Measurements from ENCODE around the gene CDC34. TPM values are rescaled to one million over a fixed set of nuclear protein-coding genes. Genes with fewer than 3 reads are reported as not detected.

CDC34 gene
- total and polyA plus RNA-seq, 9 of the 15 experiments (the other 6 are each of a cell fraction or from before 2014, with no cell fraction given): 0.80 to 203 (median 65.5) TPM

DNA sequence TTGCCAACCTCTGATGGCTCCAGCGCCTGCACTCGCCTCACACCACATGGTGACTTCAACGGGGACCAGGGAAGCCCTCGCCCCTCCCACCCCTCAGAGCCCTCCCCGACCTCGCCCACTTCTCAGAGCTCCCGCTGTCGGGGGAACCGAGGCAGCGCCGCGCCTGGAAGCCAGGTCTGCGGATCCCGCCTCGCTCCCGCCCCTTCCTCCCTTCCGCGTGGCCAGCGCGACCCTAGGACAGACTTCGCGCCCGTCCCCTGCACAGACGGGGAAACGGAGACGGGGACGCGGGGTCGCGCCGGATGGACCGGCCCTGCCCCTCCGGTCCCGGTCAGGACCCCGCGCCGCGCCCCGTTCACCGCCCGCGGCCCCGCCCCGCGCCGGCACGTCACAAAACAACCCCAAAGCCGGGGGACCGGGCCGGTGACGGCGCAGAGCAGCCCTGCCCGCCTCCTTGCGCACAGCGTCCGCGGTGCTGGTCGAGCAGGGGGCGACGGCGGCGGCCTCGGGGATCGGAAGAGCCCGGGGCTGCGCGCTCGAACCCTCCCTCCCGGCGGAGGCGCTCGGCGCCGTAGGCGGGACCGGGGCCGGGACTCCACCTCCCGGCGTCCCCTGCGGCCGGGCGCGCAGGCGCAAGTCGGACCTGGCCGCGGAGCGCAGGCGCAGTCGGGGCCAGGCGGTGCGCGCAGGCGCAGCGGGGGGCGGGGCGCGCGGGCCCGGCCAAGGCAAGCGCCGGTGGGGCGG is 379 bp upstream of the CDC34 start (continued):
- TF ChIP-seq, protein P1, sequence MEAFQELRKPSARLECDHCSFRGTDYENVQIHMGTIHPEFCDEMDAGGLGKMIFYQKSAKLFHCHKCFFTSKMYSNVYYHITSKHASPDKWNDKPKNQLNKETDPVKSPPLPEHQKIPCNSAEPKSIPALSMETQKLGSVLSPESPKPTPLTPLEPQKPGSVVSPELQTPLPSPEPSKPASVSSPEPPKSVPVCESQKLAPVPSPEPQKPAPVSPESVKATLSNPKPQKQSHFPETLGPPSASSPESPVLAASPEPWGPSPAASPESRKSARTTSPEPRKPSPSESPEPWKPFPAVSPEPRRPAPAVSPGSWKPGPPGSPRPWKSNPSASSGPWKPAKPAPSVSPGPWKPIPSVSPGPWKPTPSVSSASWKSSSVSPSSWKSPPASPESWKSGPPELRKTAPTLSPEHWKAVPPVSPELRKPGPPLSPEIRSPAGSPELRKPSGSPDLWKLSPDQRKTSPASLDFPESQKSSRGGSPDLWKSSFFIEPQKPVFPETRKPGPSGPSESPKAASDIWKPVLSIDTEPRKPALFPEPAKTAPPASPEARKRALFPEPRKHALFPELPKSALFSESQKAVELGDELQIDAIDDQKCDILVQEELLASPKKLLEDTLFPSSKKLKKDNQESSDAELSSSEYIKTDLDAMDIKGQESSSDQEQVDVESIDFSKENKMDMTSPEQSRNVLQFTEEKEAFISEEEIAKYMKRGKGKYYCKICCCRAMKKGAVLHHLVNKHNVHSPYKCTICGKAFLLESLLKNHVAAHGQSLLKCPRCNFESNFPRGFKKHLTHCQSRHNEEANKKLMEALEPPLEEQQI (IDR thresholded peaks at IDR 0.05): no peak
- no peak for TF ChIP-seq BACH1 (tag; IDR thresholded peaks at IDR 0.05)
- no peak for TF ChIP-seq HDAC6 (IDR thresholded peaks at IDR 0.05; ENCODE audit: low read depth, low read length)
- TF ChIP-seq PKNOX1 (IDR thresholded peaks at IDR 0.05): no peak
- no peak for TF ChIP-seq XRCC5 (IDR thresholded peaks at IDR 0.05; ENCODE audit: low read depth, low read length)
- TF ChIP-seq BRD9 (IDR thresholded peaks at IDR 0.05; ENCODE audit: low read depth, partially characterized antibody): no peak
- no peak for TF ChIP-seq MEF2A (IDR thresholded peaks at IDR 0.05; ENCODE audit: control insufficient read depth, low read depth, low read length)
- no peak for TF ChIP-seq HDAC8 (tag; IDR thresholded peaks at IDR 0.05)
- peak; percentile 83 for TF ChIP-seq ZBTB7A (IDR thresholded peaks at IDR 0.05; ENCODE audit: borderline replicate concordance, control insufficient read depth, low read depth, low read length)
- TF ChIP-seq ZNF707 (CRISPR knock-in tag; conservative IDR thresholded peaks at IDR 0.05): no peak
- no peak for TF ChIP-seq IFI16 (CRISPR knock-in tag; IDR thresholded peaks at IDR 0.05)
- no peak for TF ChIP-seq ATF1 (CRISPR knock-in tag; IDR thresholded peaks at IDR 0.05)
- peak; percentile 91 for TF ChIP-seq ATF1 (tag; IDR thresholded peaks at IDR 0.05)
- TF ChIP-seq, protein P2, sequence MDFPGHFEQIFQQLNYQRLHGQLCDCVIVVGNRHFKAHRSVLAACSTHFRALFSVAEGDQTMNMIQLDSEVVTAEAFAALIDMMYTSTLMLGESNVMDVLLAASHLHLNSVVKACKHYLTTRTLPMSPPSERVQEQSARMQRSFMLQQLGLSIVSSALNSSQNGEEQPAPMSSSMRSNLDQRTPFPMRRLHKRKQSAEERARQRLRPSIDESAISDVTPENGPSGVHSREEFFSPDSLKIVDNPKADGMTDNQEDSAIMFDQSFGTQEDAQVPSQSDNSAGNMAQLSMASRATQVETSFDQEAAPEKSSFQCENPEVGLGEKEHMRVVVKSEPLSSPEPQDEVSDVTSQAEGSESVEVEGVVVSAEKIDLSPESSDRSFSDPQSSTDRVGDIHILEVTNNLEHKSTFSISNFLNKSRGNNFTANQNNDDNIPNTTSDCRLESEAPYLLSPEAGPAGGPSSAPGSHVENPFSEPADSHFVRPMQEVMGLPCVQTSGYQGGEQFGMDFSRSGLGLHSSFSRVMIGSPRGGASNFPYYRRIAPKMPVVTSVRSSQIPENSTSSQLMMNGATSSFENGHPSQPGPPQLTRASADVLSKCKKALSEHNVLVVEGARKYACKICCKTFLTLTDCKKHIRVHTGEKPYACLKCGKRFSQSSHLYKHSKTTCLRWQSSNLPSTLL (IDR thresholded peaks at IDR 0.05): no peak
- no peak for TF ChIP-seq ZSCAN29 (IDR thresholded peaks at IDR 0.05)
- no peak for TF ChIP-seq HINFP (tag; conservative IDR thresholded peaks at IDR 0.05; ENCODE audit: low read depth)
- no peak for TF ChIP-seq THRAP3 (IDR thresholded peaks at IDR 0.05; ENCODE audit: borderline replicate concordance)
- TF ChIP-seq MCM7 (IDR thresholded peaks at IDR 0.05): no peak
- no peak for TF ChIP-seq GTF2E2 (tag; IDR thresholded peaks at IDR 0.05)
- TF ChIP-seq DNMT1 (IDR thresholded peaks at IDR 0.05): no peak
- no peak for TF ChIP-seq ZNF165 (CRISPR knock-in tag; IDR thresholded peaks at IDR 0.05; ENCODE audit: borderline replicate concordance)
- no peak for TF ChIP-seq TFAM (CRISPR knock-in tag; conservative IDR thresholded peaks at IDR 0.05)
- TF ChIP-seq NFYB (IDR thresholded peaks at IDR 0.05; ENCODE audit: extremely low read depth, insufficient read length): no peak
- no peak for TF ChIP-seq HDAC2 (IDR thresholded peaks at IDR 0.05)

Data from K562 (cell line).